HEK293 (cell line): ENCODE results near the gene FASTK.

Source experiments
- CTCF ChIA-PET: fragments of 350-600 bp; formaldehyde crosslinking; extraction: SDS; loops from one replicate; lab custom pipeline; 2021; ENCODE audit warnings: antibody characterized with exemption; lab: Yijun Ruan, JAX
- POLR2A ChIA-PET: fragments of 300-600 bp; formaldehyde crosslinking; extraction: SDS; loops from one replicate; lab custom pipeline; 2020; ENCODE audit warnings: antibody characterized with exemption, inconsistent platforms; lab: Yijun Ruan, JAX
- H3K27ac ChIP-seq: fragments of 200-500 bp; sonication (Bioruptor generic); 2 replicates; pipeline ENCODE4 v1.5.1; 2014; ENCODE audit warnings: low read depth, low read length, control low read depth, inconsistent platforms; ENCODE audit errors: extremely low read depth
- H3K36me3 ChIP-seq, 2 experiments: fragments of 200-500 bp in 1 of 2; sonication (Bioruptor generic) in 1 of 2; 1 replicate in 1 of 2; 2 replicates in 1 of 2; pipeline ENCODE4 v1.5.1; 2014 to 2017; ENCODE audit warnings: inconsistent platforms in 2 of 2, low read length in 2 of 2; ENCODE audit not compliant: control insufficient read depth in 2 of 2, insufficient read depth in 1 of 2
- H3K4me1 ChIP-seq: fragments of 200-500 bp; sonication (Bioruptor generic); 2 replicates; pipeline ENCODE4 v1.5.1; 2014; ENCODE audit warnings: mild to moderate bottlenecking, low read length, inconsistent platforms; ENCODE audit not compliant: control insufficient read depth, insufficient read depth
- H3K4me3 ChIP-seq: 2 replicates; pipeline ENCODE4 v1.5.1; 2011; ENCODE audit warnings: low read depth, mild to moderate bottlenecking, control low read depth, low read length, moderate library complexity
- H3K9me3 ChIP-seq: fragments of 200-500 bp; sonication (Bioruptor generic); 2 replicates; pipeline ENCODE4 v1.5.1; 2014; ENCODE audit warnings: low read depth, low read length, inconsistent platforms; ENCODE audit not compliant: control insufficient read depth, insufficient read depth
- ATF2 ChIP-seq: fragments of 450-650 bp; formaldehyde crosslinking; IDR thresholded peaks from 2 replicates; pipeline ENCODE4 v1.5.1; 2016; ENCODE audit warnings: missing biosample characterization, missing genetic modification characterization, low read depth
- GLI2 ChIP-seq: fragments of 450-650 bp; formaldehyde crosslinking; IDR thresholded peaks from 2 replicates; pipeline ENCODE4; 2017; ENCODE audit warnings: missing biosample characterization, missing genetic modification characterization, low read depth, borderline replicate concordance
- GLIS1 ChIP-seq: fragments of 450-650 bp; formaldehyde crosslinking; IDR thresholded peaks from 2 replicates; pipeline ENCODE4 v1.5.1; 2016; ENCODE audit warnings: missing biosample characterization, missing genetic modification characterization
- IKZF3 ChIP-seq: fragments of 450-650 bp; IDR thresholded peaks from 2 replicates; pipeline ENCODE4 v1.5.0; 2018; ENCODE audit warnings: missing biosample characterization, mild to moderate bottlenecking, missing genetic modification characterization, moderate library complexity
- KLF16 ChIP-seq: fragments of 450-650 bp; formaldehyde crosslinking; IDR thresholded peaks from 2 replicates; pipeline ENCODE4 v1.5.1; 2017; ENCODE audit warnings: missing biosample characterization, missing genetic modification characterization
- KLF8 ChIP-seq: fragments of 450-650 bp; formaldehyde crosslinking; IDR thresholded peaks from 2 replicates; pipeline ENCODE4 v1.5.1; 2016; ENCODE audit warnings: missing biosample characterization, missing genetic modification characterization
- OVOL3 ChIP-seq: fragments of 450-650 bp; formaldehyde crosslinking; IDR thresholded peaks from 2 replicates; pipeline ENCODE4 v1.5.1; 2016; ENCODE audit warnings: missing biosample characterization, missing genetic modification characterization
- PBX3 ChIP-seq: sonication (generic); formaldehyde crosslinking; IDR thresholded peaks from 2 replicates; pipeline ENCODE4 v1.8.1; 2022; ENCODE audit warnings: mild to moderate bottlenecking, moderate library complexity, missing genetic modification reagents
- SETDB1 ChIP-seq: IDR thresholded peaks from one replicate; pipeline ENCODE4 v1.6.1; 2017; ENCODE audit warnings: mild to moderate bottlenecking, low read length, moderate library complexity, mixed read lengths; ENCODE audit not compliant: insufficient read length
- SP7 ChIP-seq: fragments of 450-650 bp; formaldehyde crosslinking; IDR thresholded peaks from 2 replicates; pipeline ENCODE4 v1.5.1; 2016; ENCODE audit warnings: missing biosample characterization, missing genetic modification characterization
- TRIM28 ChIP-seq: IDR thresholded peaks from 2 replicates; pipeline ENCODE4 v1.6.1; 2011; ENCODE audit warnings: low read length, control low read depth, borderline replicate concordance
- ZNF214 ChIP-seq: fragments of 450-650 bp; formaldehyde crosslinking; IDR thresholded peaks from 2 replicates; pipeline ENCODE4 v1.5.1; 2017; ENCODE audit warnings: missing biosample characterization, mild to moderate bottlenecking, missing genetic modification characterization, borderline replicate concordance
- ZNF266 ChIP-seq: fragments of 450-650 bp; formaldehyde crosslinking; IDR thresholded peaks from 2 replicates; pipeline ENCODE4 v1.5.1; 2016; ENCODE audit warnings: missing biosample characterization, missing genetic modification characterization, low read depth
- ZNF518A ChIP-seq: fragments of 450-650 bp; formaldehyde crosslinking; conservative IDR thresholded peaks from 2 replicates; pipeline ENCODE4 v1.5.1; 2016; ENCODE audit warnings: low read depth, missing biosample characterization, missing genetic modification characterization
- ZNF558 ChIP-seq: fragments of 450-650 bp; formaldehyde crosslinking; IDR thresholded peaks from 2 replicates; pipeline ENCODE4 v1.5.1; 2016; ENCODE audit warnings: missing biosample characterization, missing genetic modification characterization
- ZNF585B ChIP-seq: fragments of 450-650 bp; formaldehyde crosslinking; IDR thresholded peaks from 2 replicates; pipeline ENCODE4 v1.5.1; 2016; ENCODE audit warnings: missing biosample characterization, missing genetic modification characterization
- ZNF626 ChIP-seq: fragments of 450-650 bp; sonication (Bioruptor Pico); formaldehyde crosslinking; IDR thresholded peaks from 2 replicates; pipeline ENCODE4 v1.5.1; 2018; ENCODE audit warnings: missing biosample characterization, missing genetic modification characterization, inconsistent platforms
- ZNF660 ChIP-seq: fragments of 450-650 bp; IDR thresholded peaks from 2 replicates; pipeline ENCODE4 v1.5.1; 2018; ENCODE audit warnings: missing biosample characterization, mild to moderate bottlenecking, missing genetic modification characterization

The FASTK gene

GRCh38 chr7:151032936-151033863 lies 47.4 kb downstream of the FASTK start:
- H3K4me1 ChIP-seq, result no peaks in the 10 kb centered on the region
- no peak for TF ChIP-seq PBX3 (CRISPR knock-in tag)
- no peak for TF ChIP-seq ZNF214 (tag by site-specific recombination)
- TF ChIP-seq GLIS1 (tag by site-specific recombination), result peak; percentile 45; the same call in 1 of the 2 replicates
- TF ChIP-seq, all 188 proteins: peak for 1
- Histone ChIP-seq H3K4me3 (no peak overlapping the region), H3K27ac (no peak overlapping the region), H3K36me3 (peaks cover 0 to 60% of the 10 kb centered on the region in 2 experiments; a peak in 1 of 3 replicates), H3K9me3 (no peaks in the 10 kb centered on the region)
- CTCF ChIA-PET, result interaction anchor here (0.6 to 1.1 kb wide), 3 partner anchors 16 to 77 kb away, joined by 3 to 5 read pairs (median 3); no protein-coding TSS in a partner anchor
- POLR2A ChIA-PET, result interaction anchor here (1.0 kb wide), 1 partner anchor 76 kb away, joined by 3 read pairs; no protein-coding TSS in a partner anchor

- POLR2A ChIA-PET, result no interaction called here
- H3K9me3 ChIP-seq, result no peaks in the 10 kb centered on the region
- H3K36me3 ChIP-seq, result peaks cover 0 to 42% of the 10 kb centered on the region in 2 experiments; a peak in 1 of 3 replicates
- CTCF ChIA-PET, result interaction anchor here (0.6 kb wide), 1 partner anchor 1278 kb away, joined by 3 read pairs; no protein-coding TSS in a partner anchor
- H3K4me1 ChIP-seq, result no peaks in the 10 kb centered on the region
- H3K27ac ChIP-seq, result no peak overlapping the region
- TF ChIP-seq ZNF518A (tag by site-specific recombination) (no peak), ZNF585B (tag by site-specific recombination) (no peak), GLI2 (tag by site-specific recombination) (no peak), SETDB1 (no peak), ZNF660 (tag by site-specific recombination) (no peak), OVOL3 (tag by site-specific recombination) (no peak), IKZF3 (tag by site-specific recombination) (no peak), KLF8 (no peak), ZNF558 (tag by site-specific recombination) (no peak), ZNF266 (no peak), ZNF214 (tag by site-specific recombination) (no peak), ATF2 (tag by site-specific recombination) (no peak), KLF16 (no peak), ZNF626 (tag by site-specific recombination) (no peak), TRIM28 (no peak), SP7 (tag by site-specific recombination) (no peak)
- no peak overlapping the region for H3K4me3 ChIP-seq
These were observed 49.6 kb downstream of the FASTK start for GRCh38 chr7:151031011-151031410.
